Astrocyte of the hippocampus (primary cell): ENCODE measurements around the gene TM2D3.
"Not testable (repeated sequence)": the region's sequence is repeated elsewhere in the genome, so short reads cannot be mapped to it uniquely, and the experiment has no call there.

ENCODE experiments used
- DNase-seq: peaks from one replicate; pipeline ENCODE4 v3.0.0; 2011; ENCODE audit warnings: low read depth, low spot score

The TM2D3 gene

DNA sequence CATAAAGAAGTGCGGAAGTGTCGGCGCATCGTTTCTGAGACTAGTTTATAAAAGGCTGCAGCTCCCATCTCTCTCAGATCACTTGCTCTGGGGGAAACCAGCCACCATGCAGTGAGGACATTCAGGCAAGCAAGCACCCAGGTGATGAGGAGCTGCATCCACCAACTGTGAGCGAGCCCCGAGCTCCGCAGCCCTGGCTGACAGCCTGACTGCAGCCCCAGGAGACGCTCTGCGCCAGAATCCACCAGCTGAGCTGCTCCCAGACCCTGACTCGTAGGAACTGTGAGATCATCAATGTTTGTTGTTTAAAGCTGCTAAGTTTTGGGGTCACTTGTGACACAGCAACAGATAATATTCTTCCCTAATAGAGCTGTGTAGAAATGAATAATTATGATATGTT is 5.0 kb upstream of the TM2D3 start:
- DNase-seq: no peak

DNA sequence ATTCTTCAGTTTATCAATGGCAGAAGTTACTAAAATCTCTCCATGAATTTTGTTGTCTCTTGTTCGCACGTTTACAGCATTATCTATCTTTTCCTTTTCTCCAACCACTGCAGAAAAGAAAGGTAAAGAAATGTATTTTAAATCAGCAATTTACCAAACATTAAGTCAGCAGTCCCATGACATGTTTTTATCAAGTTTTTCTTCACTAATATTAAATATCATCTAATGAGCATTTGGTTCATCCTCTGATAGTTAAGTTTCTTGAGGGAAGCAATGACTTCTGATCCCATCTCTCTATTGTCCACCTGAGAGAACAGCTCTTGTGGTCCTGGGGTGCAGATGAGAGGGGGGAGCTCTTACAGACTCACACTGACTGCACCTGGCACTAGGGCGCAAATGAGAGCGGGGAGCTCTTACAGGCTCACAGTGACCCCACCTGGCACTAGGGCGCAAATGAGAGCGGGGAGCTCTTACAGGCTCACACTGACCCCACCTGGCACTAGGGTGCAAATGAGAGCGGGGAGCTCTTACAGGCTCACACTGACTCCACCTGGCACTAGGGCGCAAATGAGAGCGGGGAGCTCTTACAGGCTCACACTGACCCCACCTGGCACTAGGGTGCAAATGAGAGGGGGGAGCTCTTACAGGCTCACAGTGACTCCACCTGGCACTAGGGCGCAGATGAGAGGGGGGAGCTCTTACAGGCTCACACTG is 2.6 kb upstream of the TM2D3 start:
- not testable (repeated sequence) for DNase-seq

DNA sequence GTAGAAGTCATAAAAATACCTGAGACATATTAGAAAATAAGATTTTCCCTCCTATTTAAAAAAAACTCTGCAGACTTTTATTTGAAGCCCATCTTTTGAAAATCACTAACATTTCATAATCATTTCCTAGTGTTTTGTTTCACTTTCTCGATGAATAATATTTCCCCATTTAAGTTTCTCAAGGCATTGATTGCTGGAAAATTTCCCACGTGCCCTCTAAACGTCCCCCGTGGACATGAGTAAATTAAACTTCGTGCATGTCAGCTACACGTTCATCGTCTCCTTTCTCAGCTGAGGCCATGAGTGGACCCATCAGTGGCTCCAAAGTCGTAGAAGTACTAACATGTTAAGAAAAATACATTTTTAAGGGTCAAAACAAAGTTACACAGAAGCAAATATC is 2.0 kb upstream of the TM2D3 start:
- DNase-seq: no peak

DNA sequence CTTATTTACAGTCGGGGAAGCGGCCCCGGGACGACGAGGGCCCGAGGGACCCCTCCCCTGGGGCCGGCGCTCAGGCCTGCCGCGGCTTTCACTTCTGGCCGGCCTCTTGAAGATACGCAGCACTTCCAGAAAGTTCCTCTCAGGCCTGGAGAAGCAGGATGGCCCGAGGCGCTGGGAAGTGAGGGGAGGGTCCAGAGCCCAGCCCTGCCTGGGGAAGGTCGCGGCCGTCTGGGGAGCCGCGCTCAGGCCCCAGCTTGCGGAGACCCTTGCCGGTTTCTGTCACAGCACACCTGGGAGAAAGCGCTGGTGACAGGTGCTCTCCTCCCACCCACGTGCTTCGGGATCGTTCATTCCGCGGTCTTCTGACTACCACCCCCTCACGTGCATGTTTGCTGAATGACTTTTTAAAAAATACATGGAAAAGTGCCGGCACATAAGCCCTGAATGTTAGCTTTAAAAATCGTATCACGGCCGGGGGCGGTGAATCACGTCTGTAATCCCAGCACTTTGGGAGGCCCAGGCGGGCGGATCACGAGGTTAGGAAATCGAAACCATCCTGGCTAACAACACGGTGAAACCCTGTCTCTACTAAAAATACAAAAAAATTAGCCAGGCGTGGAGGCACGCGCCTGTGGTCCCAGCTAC is 727 bp upstream of the TM2D3 start:
- DNase-seq: no peak

DNA sequence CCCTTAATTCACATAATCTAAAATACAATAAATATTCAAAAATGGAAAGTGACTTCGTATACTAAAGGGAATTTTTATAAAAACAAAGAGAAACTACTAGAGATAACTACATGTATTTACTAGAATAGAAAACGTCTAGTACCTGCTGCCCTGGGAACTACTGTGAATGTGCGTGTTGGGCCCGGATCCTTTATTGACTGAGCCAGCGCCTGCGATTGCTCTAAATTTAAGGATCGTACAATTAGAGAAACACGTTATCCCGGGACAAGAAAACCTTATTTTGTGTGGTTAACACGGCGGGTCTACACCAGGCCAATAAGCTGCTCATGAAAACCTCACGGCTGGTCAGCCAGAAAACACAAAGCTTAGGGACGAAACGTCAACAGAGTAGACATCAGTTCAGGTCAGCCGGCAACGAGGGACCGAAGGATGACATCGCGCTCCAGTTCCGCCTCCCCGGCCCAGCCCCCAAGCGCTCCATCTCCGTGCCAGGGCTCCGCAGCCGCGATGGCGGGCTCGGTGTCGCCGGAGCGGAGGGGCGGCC is 555 bp downstream of the TM2D3 start:
- DNase-seq: no peak

DNA sequence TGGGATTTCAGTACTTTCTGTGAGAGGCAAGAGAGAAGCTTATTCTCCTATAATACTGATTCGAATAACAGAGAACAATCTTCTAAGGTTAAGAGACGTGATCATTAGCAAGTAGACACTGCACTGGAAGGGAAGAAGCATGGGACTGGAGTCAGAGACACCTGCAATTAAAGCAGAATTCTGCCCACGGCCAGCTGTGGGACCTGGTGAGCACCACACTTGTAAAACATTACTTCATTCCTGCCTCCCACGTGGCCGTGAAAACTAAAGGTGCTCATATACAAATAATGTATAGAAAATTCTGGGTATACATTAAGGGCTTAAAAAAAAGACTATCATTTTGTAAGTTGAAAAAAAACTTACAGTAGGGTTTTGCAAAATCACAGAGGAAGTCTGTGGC is 2.0 kb downstream of the TM2D3 start:
- no peak for DNase-seq

DNA sequence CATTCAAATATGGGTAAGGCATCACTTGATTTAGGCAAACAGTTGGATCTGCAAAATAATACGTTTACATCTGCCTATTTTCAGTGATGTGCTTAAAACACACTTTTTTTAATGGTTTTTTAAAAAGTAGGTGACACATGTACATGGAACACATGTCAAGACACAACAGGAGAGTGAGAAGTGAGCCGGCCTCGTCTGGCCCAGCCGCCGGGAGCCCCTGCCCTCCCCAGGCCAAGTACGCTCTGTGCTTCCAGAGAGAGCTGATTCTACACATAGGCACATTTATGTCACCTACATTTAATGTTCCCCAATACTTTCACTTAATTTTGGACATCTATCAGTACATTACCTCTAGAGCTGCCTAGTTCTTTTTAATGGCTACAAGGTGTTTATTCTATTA is 3.8 kb downstream of the TM2D3 start:
- DNase-seq: no peak

DNA sequence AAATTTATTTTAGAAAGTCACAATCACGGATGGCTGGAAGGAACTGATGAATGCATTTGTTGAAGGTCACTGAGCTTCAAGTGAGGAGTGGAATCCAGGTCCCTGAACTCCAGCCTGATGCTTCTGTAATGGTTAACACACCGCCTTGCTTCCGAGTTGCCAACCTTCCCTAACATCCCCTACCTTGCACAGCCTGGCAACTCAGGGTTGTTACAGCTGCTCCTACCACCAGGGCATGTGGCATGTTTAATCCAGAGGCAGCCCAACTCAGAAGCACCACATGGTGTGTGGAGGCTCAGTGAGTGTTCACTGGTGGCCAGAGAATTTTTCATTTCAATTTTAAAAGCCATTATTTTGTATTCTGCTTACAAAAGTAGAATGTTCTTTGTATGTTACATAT is 4.9 kb downstream of the TM2D3 start:
- no peak for DNase-seq

DNA sequence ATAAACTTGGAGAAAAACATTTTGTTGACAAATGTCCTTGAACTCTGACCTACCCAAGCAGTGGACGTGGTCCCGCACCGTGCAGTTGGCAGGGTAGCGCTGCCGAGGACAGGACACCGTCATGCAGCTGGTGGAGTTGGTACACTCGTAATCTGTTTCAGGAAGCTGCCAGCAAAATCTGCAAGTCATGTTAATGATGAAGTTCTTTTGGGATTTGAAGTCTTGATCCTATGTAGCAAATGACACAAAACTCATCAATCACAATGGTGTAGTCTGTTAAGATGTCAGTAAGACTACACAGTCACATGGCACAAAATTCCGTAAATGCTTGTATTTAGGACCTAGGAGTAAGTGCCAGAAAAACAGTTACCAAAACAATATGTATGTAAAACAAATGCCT is 5.5 kb downstream of the TM2D3 start:
- no peak for DNase-seq

DNA sequence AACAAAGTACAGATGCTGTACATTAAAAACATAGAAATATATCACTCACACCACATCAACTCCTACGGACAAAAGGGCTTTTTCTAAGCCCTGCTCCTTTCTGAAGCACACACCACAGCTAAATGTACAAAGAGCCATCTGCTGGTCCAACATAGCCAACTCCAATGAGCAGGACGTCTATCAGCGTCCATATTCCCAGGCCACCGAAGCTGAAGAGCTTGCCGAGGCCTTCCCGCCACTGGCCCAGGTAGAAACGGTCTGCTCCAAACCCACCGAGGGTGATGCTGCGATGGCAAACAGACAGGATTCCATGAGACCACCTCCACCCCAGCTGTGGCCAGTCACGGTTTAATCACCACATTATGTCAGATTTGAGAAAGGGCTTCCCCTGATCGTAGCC is 9.8 kb downstream of the TM2D3 start:
- no peak for DNase-seq

DNA sequence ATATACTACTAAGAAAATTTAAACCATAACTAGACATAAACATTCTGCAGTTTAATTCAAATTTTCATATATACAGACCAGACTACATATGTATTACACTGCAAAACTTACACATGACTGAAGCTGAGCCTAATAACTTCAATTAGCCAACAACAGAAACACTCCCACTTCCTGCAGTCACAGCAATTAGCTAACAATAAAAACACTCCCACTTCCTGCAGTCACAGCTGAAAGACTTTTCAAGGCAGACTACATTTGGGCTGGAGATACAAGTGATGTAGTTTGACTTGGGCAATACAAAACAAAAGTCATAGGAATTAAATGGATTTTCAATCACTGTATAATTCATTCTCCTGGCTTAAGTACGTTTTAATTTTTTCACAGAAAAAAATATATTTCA is 10.3 kb downstream of the TM2D3 start:
- no peak for DNase-seq

DNA sequence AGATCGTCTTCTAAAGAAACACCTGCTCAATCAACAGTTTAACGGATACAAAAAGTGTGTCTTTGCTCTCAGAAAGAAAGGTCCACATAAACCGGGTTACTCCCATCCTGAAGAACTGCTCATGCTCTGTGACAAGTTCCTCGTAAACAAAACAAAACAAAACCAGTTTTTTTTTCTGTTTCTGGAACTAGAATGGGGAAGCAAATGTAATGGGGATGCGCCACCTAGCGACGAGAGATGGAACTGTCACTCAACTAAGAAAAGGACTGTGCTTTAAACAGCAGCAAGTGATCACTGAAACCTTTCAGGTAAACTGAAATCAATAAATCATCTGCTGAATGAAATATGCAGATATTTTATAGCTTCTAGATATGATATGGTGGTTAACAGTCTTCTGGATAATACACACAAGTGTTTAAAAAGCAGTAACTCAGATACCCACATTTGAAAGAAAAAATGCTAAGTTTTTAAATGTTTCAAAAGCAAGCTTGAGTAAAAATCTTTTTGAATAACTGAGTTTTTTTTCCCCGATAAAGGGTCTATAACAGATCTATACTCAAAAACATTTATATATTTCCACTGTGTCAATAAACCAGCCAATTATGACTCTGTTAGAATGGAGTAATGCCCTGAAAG is 10.9 kb downstream of the TM2D3 start:
- peak; percentile 83 for DNase-seq

DNA sequence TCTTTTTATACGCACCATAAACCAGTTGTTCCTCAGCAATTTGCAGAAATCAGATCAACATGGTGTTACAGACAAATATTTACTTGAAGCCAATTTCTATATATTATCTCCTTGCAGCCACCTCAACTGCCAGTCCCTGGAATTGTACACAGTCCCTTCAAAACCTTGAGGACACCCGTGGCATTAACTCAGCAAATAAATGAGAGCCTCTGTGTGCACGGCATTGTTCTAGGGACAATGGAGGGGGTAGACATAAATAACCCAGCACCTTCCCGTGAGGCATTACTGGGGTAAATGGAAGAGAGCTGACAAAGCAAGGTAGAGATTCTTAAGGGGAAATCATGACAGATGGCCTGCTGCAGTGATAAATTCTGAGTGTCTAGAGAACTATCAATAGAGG is 12.5 kb downstream of the TM2D3 start:
- DNase-seq: no peak

DNA sequence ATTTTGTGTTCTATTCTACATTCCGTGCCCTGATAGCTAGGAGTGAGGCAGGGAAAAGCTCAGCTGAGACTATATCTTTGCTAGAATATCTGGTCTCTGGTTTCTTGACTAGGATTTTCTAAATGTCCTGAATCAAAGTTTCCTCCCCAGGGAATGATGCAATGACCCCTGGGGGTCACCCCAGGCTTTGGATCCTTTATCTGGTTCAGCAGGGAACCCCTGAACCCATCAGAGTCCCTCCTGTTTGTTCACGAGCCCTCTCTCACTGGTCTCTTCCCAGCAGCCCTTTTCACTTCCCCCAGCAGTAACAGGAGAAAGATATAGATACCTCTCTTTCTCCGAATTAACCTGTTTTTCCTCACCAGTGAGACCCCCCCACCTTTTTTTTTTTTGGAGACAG is 14.3 kb downstream of the TM2D3 start:
- DNase-seq: no peak

DNA sequence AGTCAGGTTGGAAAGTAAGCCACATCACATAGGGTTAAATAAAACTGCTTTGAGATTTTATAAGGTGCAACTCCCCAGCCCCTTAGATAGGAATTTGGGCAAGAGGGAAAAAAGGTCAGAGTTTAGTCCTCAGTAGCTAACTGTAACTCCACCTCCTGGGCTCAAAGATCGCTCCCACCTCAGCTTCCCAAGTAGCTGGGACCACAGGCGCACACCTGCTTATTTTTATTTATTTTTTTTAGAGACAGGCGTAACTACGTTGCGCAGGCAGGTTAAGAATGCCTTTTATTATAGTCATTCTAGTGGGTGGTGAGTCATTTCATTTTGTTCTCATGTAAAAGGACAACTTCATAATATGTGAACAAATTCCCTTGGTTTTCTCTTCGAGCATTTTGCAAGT is 14.7 kb downstream of the TM2D3 start:
- DNase-seq: peak; percentile 46

DNA sequence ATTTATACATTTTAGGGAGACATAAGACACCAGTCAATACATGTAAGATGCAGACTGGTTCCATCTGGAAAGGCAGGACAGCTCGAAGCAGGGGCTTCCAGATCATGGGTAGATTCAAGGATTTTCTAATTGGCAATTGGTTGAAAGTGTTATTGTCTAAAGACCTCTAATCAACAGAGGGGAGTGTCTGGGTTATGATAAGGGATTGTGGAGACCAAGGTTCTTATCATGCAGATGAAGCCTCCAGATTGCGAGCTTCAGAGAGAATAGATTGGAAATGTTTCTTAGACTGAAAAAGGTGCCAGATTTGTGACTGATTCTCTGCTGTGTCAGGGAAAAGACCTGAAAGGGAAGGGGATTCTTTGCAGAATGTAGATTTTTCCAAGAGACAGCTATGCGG is 15.1 kb downstream of the TM2D3 start:
- DNase-seq: no peak

DNA sequence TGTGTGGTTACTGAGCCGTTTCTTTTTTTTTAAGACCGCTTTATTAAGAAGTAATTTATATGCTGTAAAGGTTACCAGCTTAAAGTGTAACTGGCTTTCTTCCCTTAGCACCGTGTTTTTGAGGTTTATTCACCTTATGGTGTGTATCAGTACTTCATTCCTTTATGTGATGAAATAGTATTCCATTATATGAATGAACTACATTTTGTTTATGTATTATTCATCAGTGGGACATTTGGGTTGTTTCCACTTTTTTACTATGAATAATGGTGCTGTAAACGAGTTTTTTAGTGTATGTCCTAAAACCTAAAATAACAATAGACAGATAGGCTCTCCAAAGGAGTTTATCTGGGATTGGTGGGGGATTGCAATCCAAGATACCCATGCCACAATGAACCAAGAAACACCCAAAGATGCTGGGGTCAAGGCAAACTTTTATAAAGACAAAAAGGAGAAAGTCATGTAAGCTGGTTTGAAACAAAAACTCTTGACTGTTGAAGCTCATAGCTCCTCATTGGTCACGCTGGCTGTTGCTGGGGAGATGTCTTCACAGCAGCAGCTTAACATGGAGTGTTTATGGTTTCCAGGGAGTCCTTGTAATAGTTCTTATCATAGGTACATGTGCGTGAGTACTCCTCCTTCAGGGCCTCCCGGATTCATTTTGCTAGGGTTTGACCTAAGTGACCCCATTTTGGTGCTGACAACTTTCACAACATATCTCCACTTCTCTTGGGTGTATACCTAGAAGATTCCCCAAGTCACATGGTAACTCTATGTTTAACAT is 16.0 kb downstream of the TM2D3 start:
- no peak for DNase-seq

DNA sequence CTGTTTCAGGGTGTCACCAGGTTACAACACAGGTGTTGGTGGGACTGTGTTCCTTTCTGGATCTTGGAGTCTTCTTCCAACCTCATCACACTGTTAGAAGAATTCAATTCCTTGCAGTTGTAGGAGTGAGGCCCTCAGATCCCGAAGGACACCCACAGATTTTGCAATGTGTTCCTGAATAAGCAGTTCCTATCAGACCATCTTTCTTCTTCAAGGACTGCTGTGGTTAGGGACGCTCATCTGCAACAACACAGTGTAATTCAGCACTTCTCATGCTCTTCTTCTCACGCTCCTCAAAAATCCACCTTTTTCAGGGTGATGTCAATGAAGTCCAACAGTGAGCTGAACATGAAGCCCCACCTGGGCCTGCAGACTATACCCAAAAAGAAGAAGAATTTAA is 18.8 kb downstream of the TM2D3 start:
- no peak for DNase-seq

DNA sequence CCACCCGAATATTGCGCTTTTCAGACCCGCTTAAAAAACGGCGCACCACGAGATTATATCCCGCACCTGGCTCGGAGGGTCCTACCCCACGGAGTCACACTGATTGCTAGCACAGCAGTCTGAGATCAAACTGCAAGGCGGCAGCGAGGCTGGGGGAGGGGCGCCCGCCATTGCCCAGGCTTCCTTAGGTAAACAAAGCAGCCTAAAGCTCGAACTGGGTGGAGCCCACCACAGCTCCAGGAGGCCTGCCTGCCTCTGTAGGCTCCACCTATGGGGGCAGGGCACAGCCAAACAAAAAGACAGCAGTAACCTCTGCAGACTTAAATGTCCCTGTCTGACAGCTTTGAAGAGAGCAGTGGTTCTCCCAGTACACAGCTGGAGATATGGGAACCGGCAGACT is 25.5 kb downstream of the TM2D3 start:
- DNase-seq: not testable (repeated sequence)

DNA sequence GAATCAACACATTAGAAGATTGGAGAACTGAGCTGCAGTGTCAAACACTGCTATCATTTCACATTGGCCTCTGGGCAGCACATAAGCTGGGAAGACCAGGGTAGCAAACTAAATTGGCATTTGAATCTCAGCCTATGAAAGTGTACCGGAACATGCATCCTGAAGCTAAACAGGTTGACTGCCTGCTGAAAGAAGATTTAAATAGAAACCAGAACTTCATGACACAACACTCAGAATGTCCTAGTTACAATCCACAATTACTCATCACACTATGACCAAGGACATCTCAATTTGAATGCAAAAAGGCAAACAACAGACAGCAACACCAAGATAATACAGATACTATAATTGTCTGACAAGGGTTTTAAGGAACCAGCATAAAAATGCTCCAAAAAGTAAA is 26.2 kb downstream of the TM2D3 start:
- no peak for DNase-seq

DNA sequence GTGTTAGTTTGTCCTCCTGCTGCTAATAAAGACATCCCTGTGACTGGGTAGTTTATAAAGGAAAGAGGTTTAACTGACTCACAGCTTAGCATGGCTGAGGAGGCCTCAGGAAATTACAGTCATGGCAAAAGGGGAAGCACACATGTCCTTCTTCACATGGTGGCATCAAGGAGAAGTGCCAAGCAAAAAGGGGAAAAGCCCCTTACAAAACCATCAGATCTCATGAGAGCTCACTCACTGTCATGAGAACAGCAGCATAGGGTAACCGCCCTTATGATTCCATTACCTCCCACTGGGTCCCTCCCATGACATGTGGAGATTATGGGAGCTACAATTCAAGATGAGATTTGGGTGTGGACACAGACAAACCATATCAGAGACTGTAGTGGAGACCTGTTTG is 27.0 kb downstream of the TM2D3 start:
- DNase-seq: no peak
